Loucy (cell line): ENCODE measurements around the gene JKAMP.

Experiments used
- EZH2phosphoT487 ChIP-seq: fragments of 200-600 bp; IDR thresholded peaks from 2 replicates; pipeline ENCODE4 v1.6.1; 2018; ENCODE audit warnings: antibody characterized with exemption, mild to moderate bottlenecking, moderate library complexity, borderline replicate concordance
- TF ChIP-seq, protein P1 (sequence below): fragments of 200-600 bp; sonication (generic); conservative IDR thresholded peaks from 2 replicates; pipeline ENCODE4 v1.5.1; 2014; ENCODE audit warnings: mild to moderate bottlenecking, antibody characterized with exemption, low read length

DNA sequence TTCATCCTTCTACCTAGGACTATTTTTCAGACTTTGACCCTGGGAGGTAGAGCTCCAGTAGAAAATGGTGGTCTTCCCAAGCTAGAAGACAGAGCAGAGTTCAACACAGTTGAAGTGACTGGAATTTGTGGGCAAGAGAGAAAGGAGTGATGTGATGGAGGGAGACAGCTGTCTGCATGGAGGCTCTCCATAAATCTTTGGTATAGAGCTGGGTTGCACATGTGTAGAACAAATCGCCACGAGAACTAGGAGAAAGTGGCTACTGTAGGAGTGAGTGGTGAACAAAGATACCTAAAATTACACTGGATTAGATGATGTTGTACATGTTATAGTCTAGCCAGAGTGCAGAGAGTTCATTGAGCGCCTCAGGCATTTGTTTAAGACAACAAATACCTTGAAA lies 33.6 kb upstream of the JKAMP start:
- TF ChIP-seq, protein P1, sequence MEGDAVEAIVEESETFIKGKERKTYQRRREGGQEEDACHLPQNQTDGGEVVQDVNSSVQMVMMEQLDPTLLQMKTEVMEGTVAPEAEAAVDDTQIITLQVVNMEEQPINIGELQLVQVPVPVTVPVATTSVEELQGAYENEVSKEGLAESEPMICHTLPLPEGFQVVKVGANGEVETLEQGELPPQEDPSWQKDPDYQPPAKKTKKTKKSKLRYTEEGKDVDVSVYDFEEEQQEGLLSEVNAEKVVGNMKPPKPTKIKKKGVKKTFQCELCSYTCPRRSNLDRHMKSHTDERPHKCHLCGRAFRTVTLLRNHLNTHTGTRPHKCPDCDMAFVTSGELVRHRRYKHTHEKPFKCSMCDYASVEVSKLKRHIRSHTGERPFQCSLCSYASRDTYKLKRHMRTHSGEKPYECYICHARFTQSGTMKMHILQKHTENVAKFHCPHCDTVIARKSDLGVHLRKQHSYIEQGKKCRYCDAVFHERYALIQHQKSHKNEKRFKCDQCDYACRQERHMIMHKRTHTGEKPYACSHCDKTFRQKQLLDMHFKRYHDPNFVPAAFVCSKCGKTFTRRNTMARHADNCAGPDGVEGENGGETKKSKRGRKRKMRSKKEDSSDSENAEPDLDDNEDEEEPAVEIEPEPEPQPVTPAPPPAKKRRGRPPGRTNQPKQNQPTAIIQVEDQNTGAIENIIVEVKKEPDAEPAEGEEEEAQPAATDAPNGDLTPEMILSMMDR = no peak
- no peak for TF ChIP-seq EZH2phosphoT487
